Vagina (tissue), 2 donors: ENCODE measurements around the gene GPR171.

ENCODE experiments used
- POLR2A ChIP-seq, 2 donors: fragments of 450-650 bp; IDR thresholded peaks; one replicate each; pipeline ENCODE4 v1.6.1; 2017; ENCODE audit warnings: antibody characterized with exemption in 2 of 2, mild to moderate bottlenecking in 2 of 2, moderate library complexity in 2 of 2
- POLR2AphosphoS5 ChIP-seq, 2 donors: sonication (generic); formaldehyde crosslinking; IDR thresholded peaks; one replicate each; pipeline ENCODE4 v1.9.0; 2017; ENCODE audit warnings: antibody characterized with exemption in 2 of 2, mild to moderate bottlenecking in 2 of 2, low read depth in 1 of 2; ENCODE audit not compliant: insufficient read depth in 1 of 2
- TF ChIP-seq, protein P1 (sequence below), 3 experiments: fragments of 450-650 bp in 2 of 3; fragments of 200-600 bp in 1 of 3; sonication (generic) in 1 of 3; IDR thresholded peaks; one replicate each; pipeline ENCODE4 v1.5.1; 2017 to 2019; ENCODE audit warnings: antibody characterized with exemption in 3 of 3, mild to moderate bottlenecking in 2 of 3, moderate library complexity in 2 of 3

DNA sequence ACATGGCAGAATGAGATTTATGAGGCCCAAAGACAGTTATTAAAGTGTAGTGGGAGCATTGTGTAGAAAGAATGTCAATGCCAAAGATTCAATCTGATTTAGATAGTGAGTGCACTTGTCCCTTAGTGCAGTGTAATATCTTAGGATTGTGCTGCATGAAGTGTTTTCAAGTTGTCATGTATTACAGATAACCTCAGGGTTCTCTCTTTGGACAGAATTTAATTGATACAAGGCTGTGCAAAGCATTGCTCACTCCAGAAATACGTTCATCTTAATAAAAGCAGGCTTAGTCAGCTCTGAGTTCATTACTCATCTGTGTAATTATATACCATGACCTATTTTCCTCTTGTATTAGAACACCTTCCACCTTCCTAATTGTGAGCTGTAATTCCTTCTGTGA lies 16.0 kb upstream of the GPR171 start:
- TF ChIP-seq, protein P1, sequence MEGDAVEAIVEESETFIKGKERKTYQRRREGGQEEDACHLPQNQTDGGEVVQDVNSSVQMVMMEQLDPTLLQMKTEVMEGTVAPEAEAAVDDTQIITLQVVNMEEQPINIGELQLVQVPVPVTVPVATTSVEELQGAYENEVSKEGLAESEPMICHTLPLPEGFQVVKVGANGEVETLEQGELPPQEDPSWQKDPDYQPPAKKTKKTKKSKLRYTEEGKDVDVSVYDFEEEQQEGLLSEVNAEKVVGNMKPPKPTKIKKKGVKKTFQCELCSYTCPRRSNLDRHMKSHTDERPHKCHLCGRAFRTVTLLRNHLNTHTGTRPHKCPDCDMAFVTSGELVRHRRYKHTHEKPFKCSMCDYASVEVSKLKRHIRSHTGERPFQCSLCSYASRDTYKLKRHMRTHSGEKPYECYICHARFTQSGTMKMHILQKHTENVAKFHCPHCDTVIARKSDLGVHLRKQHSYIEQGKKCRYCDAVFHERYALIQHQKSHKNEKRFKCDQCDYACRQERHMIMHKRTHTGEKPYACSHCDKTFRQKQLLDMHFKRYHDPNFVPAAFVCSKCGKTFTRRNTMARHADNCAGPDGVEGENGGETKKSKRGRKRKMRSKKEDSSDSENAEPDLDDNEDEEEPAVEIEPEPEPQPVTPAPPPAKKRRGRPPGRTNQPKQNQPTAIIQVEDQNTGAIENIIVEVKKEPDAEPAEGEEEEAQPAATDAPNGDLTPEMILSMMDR (IDR thresholded peaks at IDR 0.05): no peak
- TF ChIP-seq POLR2A (IDR thresholded peaks at IDR 0.05) (no peak), POLR2AphosphoS5 (IDR thresholded peaks at IDR 0.05; ENCODE audit: insufficient read depth in 1 of 2, low read depth in 1 of 2) (peak in 1 of 2 donors; percentile 23)
